ENCODE measurements around the gene PPP2R2B.

DNA sequence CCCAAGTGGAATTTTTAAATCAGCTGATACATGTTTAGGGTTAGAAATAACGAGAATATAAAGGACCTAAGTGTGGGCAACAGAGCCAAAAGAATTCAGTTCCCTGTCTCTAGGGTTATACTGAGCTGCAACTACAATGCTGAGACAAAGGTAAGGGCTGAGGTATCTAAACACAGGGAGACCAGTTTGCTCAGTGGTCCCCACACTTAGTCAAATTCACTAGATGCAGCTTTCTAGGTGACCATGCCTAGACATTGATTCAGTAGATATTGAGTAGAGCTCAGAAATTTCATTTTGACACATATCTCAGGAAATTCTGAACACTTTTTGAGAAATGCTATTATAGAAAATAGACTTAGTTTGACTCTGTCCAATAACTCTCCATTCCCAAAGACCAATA lies 84.8 kb downstream of the PPP2R2B start:
- TF ChIP-seq, protein P1, sequence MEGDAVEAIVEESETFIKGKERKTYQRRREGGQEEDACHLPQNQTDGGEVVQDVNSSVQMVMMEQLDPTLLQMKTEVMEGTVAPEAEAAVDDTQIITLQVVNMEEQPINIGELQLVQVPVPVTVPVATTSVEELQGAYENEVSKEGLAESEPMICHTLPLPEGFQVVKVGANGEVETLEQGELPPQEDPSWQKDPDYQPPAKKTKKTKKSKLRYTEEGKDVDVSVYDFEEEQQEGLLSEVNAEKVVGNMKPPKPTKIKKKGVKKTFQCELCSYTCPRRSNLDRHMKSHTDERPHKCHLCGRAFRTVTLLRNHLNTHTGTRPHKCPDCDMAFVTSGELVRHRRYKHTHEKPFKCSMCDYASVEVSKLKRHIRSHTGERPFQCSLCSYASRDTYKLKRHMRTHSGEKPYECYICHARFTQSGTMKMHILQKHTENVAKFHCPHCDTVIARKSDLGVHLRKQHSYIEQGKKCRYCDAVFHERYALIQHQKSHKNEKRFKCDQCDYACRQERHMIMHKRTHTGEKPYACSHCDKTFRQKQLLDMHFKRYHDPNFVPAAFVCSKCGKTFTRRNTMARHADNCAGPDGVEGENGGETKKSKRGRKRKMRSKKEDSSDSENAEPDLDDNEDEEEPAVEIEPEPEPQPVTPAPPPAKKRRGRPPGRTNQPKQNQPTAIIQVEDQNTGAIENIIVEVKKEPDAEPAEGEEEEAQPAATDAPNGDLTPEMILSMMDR (IDR thresholded peaks at IDR 0.05), result no peak
- TF ChIP-seq POLR2A (IDR thresholded peaks at IDR 0.05), result no peak

Measured in heart left ventricle (tissue), 13 donors.